Muscle layer of duodenum (tissue), 2 donors: ENCODE data around the gene ASZ1.

Experiments used
- H3K27ac ChIP-seq: one replicate; pipeline ENCODE4 v1.7.0; 2013; ENCODE audit warnings: mild to moderate bottlenecking, low read length
- H3K27me3 ChIP-seq: one replicate; pipeline ENCODE4 v1.7.0; 2013; ENCODE audit warnings: low read depth, mild to moderate bottlenecking, control low read depth, low read length
- H3K36me3 ChIP-seq, 2 donors: one replicate each; pipeline ENCODE4 v1.7.0; 2013; ENCODE audit warnings: low read length in 2 of 2, control low read depth in 1 of 2, mild to moderate bottlenecking in 1 of 2; ENCODE audit not compliant: insufficient read depth in 2 of 2, control insufficient read depth in 1 of 2
- H3K4me1 ChIP-seq, 2 donors: one replicate each; pipeline ENCODE4 v1.7.0; 2013; ENCODE audit warnings: low read length in 2 of 2, mild to moderate bottlenecking in 2 of 2, control low read depth in 1 of 2, moderate library complexity in 1 of 2; ENCODE audit not compliant: insufficient read depth in 2 of 2, control insufficient read depth in 1 of 2
- H3K4me3 ChIP-seq, 2 donors: one replicate each; pipeline ENCODE4 v1.7.0; 2013; ENCODE audit warnings: low read length in 2 of 2, low read depth in 1 of 2, mild to moderate bottlenecking in 1 of 2
- H3K9me3 ChIP-seq, 2 donors: one replicate each; pipeline ENCODE4 v1.7.0; 2013; ENCODE audit warnings: low read length in 2 of 2, control low read depth in 1 of 2, mild to moderate bottlenecking in 1 of 2; ENCODE audit not compliant: control insufficient read depth in 1 of 2
- donor health status: healthy.

The ASZ1 gene

DNA sequence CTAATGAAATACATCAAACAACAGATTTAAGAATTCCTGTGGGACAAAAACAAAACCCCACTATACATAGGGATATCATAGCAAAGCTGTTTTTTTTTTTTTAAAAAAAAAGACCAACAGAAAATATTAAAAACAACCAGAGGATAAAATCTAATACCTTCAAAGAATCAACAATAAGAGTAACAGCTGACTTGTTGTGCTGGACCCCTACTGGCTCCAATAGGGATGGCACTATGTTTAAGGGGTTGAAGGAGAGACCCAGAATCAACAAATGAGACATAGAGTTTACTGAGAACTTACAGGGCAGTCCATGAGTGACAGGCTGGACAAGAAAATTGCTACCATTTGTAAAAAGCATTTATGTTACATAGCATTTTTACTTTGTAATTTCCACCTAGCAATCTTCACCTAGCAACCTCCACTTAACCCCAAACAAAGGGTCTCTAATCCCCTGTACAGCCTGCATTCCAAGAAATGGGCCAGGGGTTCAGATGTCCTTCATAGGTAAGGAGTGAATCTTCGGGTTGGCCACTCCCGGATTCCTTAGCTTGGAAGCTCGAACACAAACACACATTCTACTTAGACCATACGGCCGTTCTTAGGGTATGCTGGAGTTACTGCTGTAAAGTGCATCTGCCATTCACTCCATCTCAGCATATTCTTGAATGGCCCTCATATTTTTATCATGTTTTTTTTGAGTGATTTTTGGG is 25.8 kb downstream of the ASZ1 start:
- Histone ChIP-seq H3K27me3 (no peaks in the 10 kb centered on the region), H3K36me3 (no peaks in the 10 kb centered on the region), H3K4me1 (no peaks in the 10 kb centered on the region), H3K9me3 (no peaks in the 10 kb centered on the region), H3K4me3 (no peak overlapping the region), H3K27ac (no peak overlapping the region)

DNA sequence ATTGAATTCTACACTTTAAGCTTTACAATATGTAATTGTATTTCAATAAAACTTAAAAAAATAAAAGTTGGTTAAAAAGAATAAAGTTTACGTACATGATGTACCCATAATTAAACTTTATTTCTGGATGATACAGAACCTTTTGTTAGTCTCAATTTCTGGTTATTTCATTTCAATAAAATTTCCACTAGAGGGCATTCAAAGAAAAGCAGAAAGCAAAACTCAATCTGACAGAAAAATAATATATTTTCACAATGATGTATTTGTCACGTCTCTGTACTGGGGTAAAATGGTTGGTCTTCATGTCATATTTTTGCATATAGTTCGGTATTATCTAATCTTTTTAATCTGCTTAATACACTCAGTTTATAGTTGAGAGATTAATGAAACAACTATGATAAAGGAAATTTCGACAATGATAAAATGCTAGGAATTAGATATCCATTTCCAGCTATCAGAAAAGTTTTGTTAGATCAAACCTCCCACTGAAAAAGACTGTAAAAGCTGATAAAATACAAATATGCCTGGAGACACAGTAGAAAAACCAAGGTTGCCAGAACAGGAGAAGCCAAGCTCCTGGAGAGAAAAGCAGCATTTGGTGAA is 27.4 kb downstream of the ASZ1 start:
- Histone ChIP-seq H3K36me3 (no peaks in the 10 kb centered on the region), H3K9me3 (no peaks in the 10 kb centered on the region), H3K27ac (no peak overlapping the region), H3K4me3 (no peak overlapping the region), H3K4me1 (no peaks in the 10 kb centered on the region), H3K27me3 (no peaks in the 10 kb centered on the region)

DNA sequence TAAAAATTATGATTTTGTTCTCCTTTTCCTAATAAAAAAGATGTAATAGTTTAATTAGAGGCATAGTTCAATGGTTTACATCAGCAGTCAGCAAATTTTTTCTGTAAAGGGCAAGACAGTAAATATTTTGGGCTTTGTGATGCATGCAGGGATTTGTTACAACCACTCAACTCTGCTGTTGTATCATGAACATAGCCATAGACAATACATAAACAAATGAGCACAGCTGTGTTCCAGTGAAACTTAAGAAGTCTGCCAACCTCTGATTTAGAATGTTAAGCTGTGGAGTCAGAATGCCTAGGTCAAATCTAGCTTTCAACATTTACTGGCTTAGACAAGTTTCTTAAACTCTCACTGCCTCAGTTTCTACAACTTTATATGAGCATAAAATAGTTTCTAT is 31.6 kb downstream of the ASZ1 start:
- H3K4me1 ChIP-seq = no peaks in the 10 kb centered on the region
- H3K9me3 ChIP-seq = no peaks in the 10 kb centered on the region
- H3K27me3 ChIP-seq = no peaks in the 10 kb centered on the region
- H3K36me3 ChIP-seq = no peaks in the 10 kb centered on the region
- H3K27ac ChIP-seq = no peak overlapping the region
- H3K4me3 ChIP-seq = no peak overlapping the region

DNA sequence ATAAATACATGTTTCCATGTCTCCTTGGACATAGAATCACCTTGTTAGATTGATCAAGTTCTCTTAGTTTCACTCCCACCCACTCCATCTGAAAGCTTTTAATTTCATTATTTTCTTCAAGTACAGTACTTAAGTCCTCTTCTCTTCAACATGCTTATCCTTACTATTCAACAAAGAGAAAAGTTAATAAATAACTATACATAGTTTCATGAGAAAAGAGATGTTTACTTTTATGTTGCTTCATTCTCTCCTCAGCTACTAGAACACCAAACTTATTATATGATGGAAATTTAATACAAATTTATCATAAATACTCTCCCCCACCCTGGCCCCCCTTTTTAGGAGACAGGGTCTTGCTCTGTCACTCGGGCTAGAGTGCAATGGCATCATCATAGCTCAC is 33.5 kb downstream of the ASZ1 start:
- no peaks in the 10 kb centered on the region for H3K4me1 ChIP-seq
- no peaks in the 10 kb centered on the region for H3K9me3 ChIP-seq
- H3K27me3 ChIP-seq = no peaks in the 10 kb centered on the region
- no peak overlapping the region for H3K4me3 ChIP-seq
- no peaks in the 10 kb centered on the region for H3K36me3 ChIP-seq
- H3K27ac ChIP-seq = no peak overlapping the region

DNA sequence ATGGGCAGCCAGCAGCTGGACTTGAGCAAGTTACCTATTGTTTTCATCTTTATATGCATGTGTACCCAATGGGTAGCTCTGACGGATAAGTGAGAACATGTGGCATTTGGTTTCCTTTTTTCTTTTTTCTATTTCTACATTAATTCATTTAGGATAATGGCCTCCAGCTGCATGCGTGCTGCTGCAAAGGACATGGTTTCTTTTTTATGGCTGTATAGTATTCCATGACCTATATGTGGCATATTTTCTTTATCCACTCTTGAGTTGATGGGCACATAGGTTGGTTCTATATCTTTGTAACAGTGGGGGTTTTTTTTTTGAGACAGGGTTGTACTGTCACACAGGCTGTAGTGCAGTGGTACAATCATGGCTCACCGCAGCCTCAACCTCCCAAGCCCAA is 37.4 kb downstream of the ASZ1 start:
- Histone ChIP-seq H3K4me1 (no peaks in the 10 kb centered on the region), H3K4me3 (no peak overlapping the region), H3K27me3 (no peaks in the 10 kb centered on the region), H3K9me3 (no peaks in the 10 kb centered on the region), H3K36me3 (no peaks in the 10 kb centered on the region), H3K27ac (no peak overlapping the region)

DNA sequence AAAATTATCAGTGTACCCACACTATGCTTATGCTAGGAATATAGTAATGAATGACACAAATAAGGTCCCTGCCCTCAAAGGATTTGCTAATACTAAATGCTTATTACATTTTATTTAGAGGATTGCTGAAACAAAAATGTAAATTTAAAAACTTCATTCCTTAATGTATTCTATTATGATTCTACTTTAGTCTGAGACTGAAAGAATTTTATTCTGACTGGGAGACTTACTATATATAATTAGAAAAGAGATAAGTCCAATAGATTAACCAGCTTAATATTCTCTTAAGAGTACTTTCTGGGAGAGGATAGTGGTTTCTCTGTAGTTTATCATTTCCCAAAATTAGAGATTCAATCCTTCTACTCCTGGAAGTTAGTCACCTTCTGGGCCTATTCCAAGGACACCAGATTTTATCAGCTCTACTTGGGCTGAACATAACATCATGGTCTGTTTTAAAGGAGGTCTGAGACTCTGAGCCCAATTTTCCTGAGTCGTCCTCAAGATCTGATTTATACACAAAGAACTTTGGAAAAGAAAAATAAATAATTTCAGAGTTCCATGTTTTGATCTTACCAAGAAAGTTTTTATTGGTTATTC is 41.1 kb downstream of the ASZ1 start:
- Histone ChIP-seq H3K27ac (no peak overlapping the region), H3K4me3 (no peak overlapping the region), H3K9me3 (no peaks in the 10 kb centered on the region), H3K4me1 (no peaks in the 10 kb centered on the region), H3K27me3 (no peaks in the 10 kb centered on the region), H3K36me3 (no peaks in the 10 kb centered on the region)

GRCh38 chr7:117385363-117386109 is 41.8 kb downstream of the ASZ1 start:
- Histone ChIP-seq H3K4me1 (no peaks in the 10 kb centered on the region), H3K36me3 (no peaks in the 10 kb centered on the region), H3K9me3 (no peaks in the 10 kb centered on the region), H3K27ac (no peak overlapping the region), H3K27me3 (no peaks in the 10 kb centered on the region), H3K4me3 (no peak overlapping the region)

GRCh38 chr7:117384688-117385362 is 42.5 kb downstream of the ASZ1 start:
- no peaks in the 10 kb centered on the region for H3K27me3 ChIP-seq

DNA sequence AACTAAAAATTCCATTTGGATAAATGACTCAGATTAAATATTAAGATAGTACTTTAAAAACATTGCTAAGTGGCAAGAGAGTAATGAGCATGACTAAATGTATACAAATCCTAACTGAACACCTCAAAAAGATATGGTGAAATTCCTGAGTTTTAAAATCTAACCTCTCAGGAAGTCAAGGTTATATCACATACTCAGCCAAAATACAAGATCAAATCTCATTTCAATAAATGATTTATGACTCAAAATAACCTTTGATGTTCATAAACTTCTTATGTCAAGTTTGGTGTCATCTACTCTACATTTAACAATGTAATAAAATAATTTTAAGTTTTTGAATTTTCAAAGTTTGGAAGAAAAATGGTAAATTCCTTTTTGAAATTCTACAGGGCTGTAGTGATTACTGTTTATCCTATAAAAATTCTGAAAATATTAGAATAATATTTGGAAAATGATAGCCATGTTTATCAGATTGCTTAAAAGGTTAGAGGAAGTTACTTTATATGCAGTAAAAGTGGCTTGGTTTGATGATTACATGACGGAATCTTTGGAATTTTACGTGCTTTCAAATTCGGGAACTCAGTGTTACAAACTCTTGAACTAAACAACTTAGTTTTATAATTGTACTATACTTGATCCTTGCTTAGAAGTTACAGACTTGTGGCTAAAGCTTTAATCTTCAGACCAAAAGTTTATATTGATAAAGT is 43.7 kb downstream of the ASZ1 start:
- Histone ChIP-seq H3K4me1 (no peaks in the 10 kb centered on the region), H3K27me3 (no peaks in the 10 kb centered on the region), H3K27ac (no peak overlapping the region), H3K4me3 (no peak overlapping the region), H3K36me3 (no peaks in the 10 kb centered on the region), H3K9me3 (no peaks in the 10 kb centered on the region)

More at GRCh38 chr7:117384688-117385362, 42.5 kb downstream of the ASZ1 start:
- Histone ChIP-seq H3K27ac (no peak overlapping the region), H3K36me3 (no peaks in the 10 kb centered on the region), H3K4me1 (no peaks in the 10 kb centered on the region), H3K4me3 (no peak overlapping the region), H3K9me3 (no peaks in the 10 kb centered on the region)

DNA sequence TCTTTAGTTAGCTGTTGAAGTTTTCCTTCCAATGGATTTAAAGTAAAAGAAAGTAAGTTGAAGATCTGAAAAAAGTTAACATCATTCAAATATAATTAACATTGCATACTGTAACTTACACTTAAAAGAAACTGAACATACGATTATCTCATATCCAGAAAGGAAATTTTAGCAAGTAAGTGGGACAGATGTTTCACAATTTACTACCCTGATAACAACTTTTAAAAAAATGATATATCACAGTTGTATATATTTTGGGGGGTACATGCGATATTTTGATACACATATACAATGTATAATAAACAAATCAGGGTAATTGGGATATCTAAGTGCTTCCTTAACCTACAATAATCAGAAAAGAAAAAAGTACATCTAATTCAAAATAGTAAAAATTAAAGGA is 44.2 kb downstream of the ASZ1 start:
- Histone ChIP-seq H3K27ac (no peak overlapping the region), H3K9me3 (no peaks in the 10 kb centered on the region)

More for the DNA sequence above, 44.2 kb downstream of the ASZ1 start:
- H3K4me3 ChIP-seq = no peak overlapping the region
- no peaks in the 10 kb centered on the region for H3K36me3 ChIP-seq
- H3K27me3 ChIP-seq = no peaks in the 10 kb centered on the region
- no peaks in the 10 kb centered on the region for H3K4me1 ChIP-seq
